B cell (primary cell): ENCODE data around the gene ALKAL2. TPM values are rescaled to one million over a fixed set of nuclear protein-coding genes. Genes with fewer than 3 reads are reported as not detected.

Experiments
- ATAC-seq: fragments of 200-7000 bp; cut with Tn5 transposase; one replicate; pipeline ENCODE4 v1.10.0; 2021; ENCODE audit warnings: low read depth, mild to moderate bottlenecking, moderate number of reproducible peaks, moderate library complexity
- CTCF ChIA-PET: fragments of 350-600 bp; sonication (Branson Sonifier 250); formaldehyde crosslinking; loops from one replicate; lab custom pipeline; 2021; ENCODE audit warnings: antibody characterized with exemption, inconsistent platforms; lab: Charles Lee
- POLR2A ChIA-PET: fragments of 350-600 bp; sonication (Branson Sonifier 250); formaldehyde crosslinking; loops from one replicate; lab custom pipeline; 2021; ENCODE audit warnings: antibody characterized with exemption; lab: Charles Lee
- DNase-seq: peaks from one replicate; pipeline ENCODE4 v3.0.0; 2013
- H2AFZ ChIP-seq: 2 replicates; pipeline ENCODE4 v1.6.1; 2012; ENCODE audit warnings: mild to moderate bottlenecking, low read depth, low read length; ENCODE audit not compliant: insufficient read depth, poor library complexity, severe bottlenecking
- H3K27ac ChIP-seq, 2 donors: 1 replicate in 1 of 2; 2 replicates in 1 of 2; pipeline ENCODE4 v1.5.1; 2012 to 2013; ENCODE audit warnings: low read length in 2 of 2, mild to moderate bottlenecking in 2 of 2, moderate library complexity in 1 of 2
- H3K27me3 ChIP-seq, 4 experiments: fragments of 200-600 bp in 1 of 4; sonication (generic) in 1 of 4; replicated peaks in 1 of 4; 1 replicate in 2 of 4; 2 replicates in 2 of 4; pipeline versions ENCODE4 v1.6.1 to v1.7.0; 2013 to 2016; ENCODE audit warnings: low read length in 3 of 4, mild to moderate bottlenecking in 2 of 4, mixed read lengths in 1 of 4, moderate library complexity in 1 of 4; ENCODE audit not compliant: insufficient read depth in 4 of 4, control insufficient read depth in 3 of 4; ENCODE audit errors: control extremely low read depth in 1 of 4
- H3K36me3 ChIP-seq, 2 experiments: replicated peaks in 1 of 2; 1 replicate in 1 of 2; 2 replicates in 1 of 2; pipeline versions ENCODE4 v1.6.1 to v1.7.1; 2013; ENCODE audit warnings: low read length in 1 of 2; ENCODE audit not compliant: insufficient read depth in 2 of 2, control insufficient read depth in 1 of 2; ENCODE audit errors: control extremely low read depth in 1 of 2, extremely low read depth in 1 of 2
- H3K4me1 ChIP-seq, 2 donors: fragments of 200-600 bp in 1 of 2; sonication (generic) in 1 of 2; 1 replicate in 1 of 2; 2 replicates in 1 of 2; pipeline versions ENCODE4 v1.5.1 to v1.6.1; 2013 to 2017; ENCODE audit warnings: low read length in 2 of 2; ENCODE audit not compliant: control insufficient read depth in 2 of 2, insufficient read depth in 2 of 2
- H3K4me2 ChIP-seq: replicated peaks from 2 replicates; pipeline ENCODE3; 2012; ENCODE audit warnings: mild to moderate bottlenecking, low read depth, low read length; ENCODE audit not compliant: poor library complexity, severe bottlenecking
- H3K4me3 ChIP-seq, 5 experiments: fragments of 200-600 bp in 1 of 5; sonication (generic) in 1 of 5; 1 replicate in 3 of 5; 2 replicates in 2 of 5; pipeline versions ENCODE4 v1.5.1 to v1.7.0; 2011 to 2016; ENCODE audit warnings: low read length in 4 of 5, mild to moderate bottlenecking in 4 of 5, low read depth in 2 of 5, control low read depth in 1 of 5, moderate library complexity in 1 of 5; ENCODE audit not compliant: insufficient read depth in 1 of 5; ENCODE audit errors: control extremely low read depth in 1 of 5, extremely low read depth in 1 of 5
- H3K79me2 ChIP-seq: fragments of 200-600 bp; sonication (generic); one replicate; pipeline ENCODE4 v1.6.0; 2016; ENCODE audit warnings: low read length; ENCODE audit not compliant: control insufficient read depth, insufficient read depth
- H3K9ac ChIP-seq: fragments of 200-600 bp; sonication (generic); 2 replicates; pipeline ENCODE4 v1.6.1; 2017; ENCODE audit warnings: mild to moderate bottlenecking, low read length, moderate library complexity
- H3K9me3 ChIP-seq, 3 donors: one replicate each; pipeline versions ENCODE4 v1.6.1 to v1.7.1; 2013; ENCODE audit warnings: low read length in 2 of 3; ENCODE audit not compliant: control insufficient read depth in 2 of 3, insufficient read depth in 1 of 3; ENCODE audit errors: control extremely low read depth in 1 of 3
- H4K20me1 ChIP-seq: 2 replicates; pipeline ENCODE4 v1.6.0; 2012; ENCODE audit warnings: mild to moderate bottlenecking, low read length; ENCODE audit not compliant: insufficient read depth, control insufficient read depth, poor library complexity, severe bottlenecking
- H3K27ac Mint-ChIP-seq: one replicate; pipeline ENCODE4 v1.8.0; 2021; ENCODE audit warnings: mixed read lengths
- H3K27me3 Mint-ChIP-seq: one replicate; pipeline ENCODE4 v1.8.0; 2021; ENCODE audit warnings: mixed read lengths
- H3K4me1 Mint-ChIP-seq: one replicate; pipeline ENCODE4 v1.8.0; 2021; ENCODE audit warnings: mixed read lengths
- H3K4me3 Mint-ChIP-seq: one replicate; pipeline ENCODE4 v1.8.0; 2021; ENCODE audit warnings: mixed read lengths
- H3K9me3 Mint-ChIP-seq: one replicate; pipeline ENCODE4 v1.8.0; 2022; ENCODE audit warnings: mixed read lengths; ENCODE audit not compliant: insufficient read depth
- CTCF ChIP-seq: fragments of 200-600 bp; IDR thresholded peaks from one replicate; pipeline ENCODE4 v1.8.0; 2022; ENCODE audit warnings: antibody characterized with exemption, mild to moderate bottlenecking
- EZH2 ChIP-seq: IDR thresholded peaks from 2 replicates; pipeline ENCODE4 v1.6.1; 2012; ENCODE audit warnings: borderline replicate concordance, low read depth, mild to moderate bottlenecking, moderate library complexity, low read length; ENCODE audit not compliant: insufficient read depth, poor library complexity, severe bottlenecking
- WGBS: methylation state at CpG from one replicate; pipeline ENCODE4 v1.1.5; 2013; ENCODE audit warnings: missing lambda C conversion rate; ENCODE audit not compliant: insufficient coverage; 5-methylcytosine and 5-hydroxymethylcytosine counted together
- intact Hi-C: fragments of 100-400 bp; cut with micrococcal nuclease; formaldehyde crosslinking; loops from one replicate; pipeline ENCODE4 v1.10.0; 2022
- polyA plus RNA-seq: library from polyadenylated mRNA; depleted of rRNA; stranded (reverse); fragments of >200 nt; gene quantifications from 2 replicates; pipeline ENCODE4 v1.2.3, GENCODE V29; 2012
- total RNA-seq, 2 donors: library from RNA; stranded (reverse); fragments of 120-200 nt in 1 of 2; gene quantifications; 1 replicate in 1 of 2; 2 replicates in 1 of 2; pipeline versions ENCODE4 v1.2.3 to v1.2.4, GENCODE V29; 2013 to 2022

Gene ALKAL2
- total and polyA plus RNA-seq, 2 donors (not counting 1 experiment from before 2014, with no cell fraction given): 0.79 to 5.3 TPM

- Mint-ChIP-seq H3K4me3 (no peak overlapping the region), H3K27ac (no peak overlapping the region), H3K9me3 (peaks cover 24% of the 10 kb centered on the region), H3K27me3 (peaks cover 16% of the 10 kb centered on the region), H3K4me1 (peaks cover 7% of the 10 kb centered on the region)
- Histone ChIP-seq H2AFZ (no peak overlapping the region), H3K4me1 (peaks cover 0 to 3% of the 10 kb centered on the region in 2 donors), H3K79me2 (no peaks in the 10 kb centered on the region), H4K20me1 (no peaks in the 10 kb centered on the region), H3K27me3 (no peaks in the 10 kb centered on the region), H3K4me3 (no peak overlapping the region), H3K27ac (no peak overlapping the region), H3K36me3 (no peaks in the 10 kb centered on the region), H3K4me2 (no peak overlapping the region), H3K9me3 (peaks cover 6 to 24% (median 20%) of the 10 kb centered on the region in 3 donors), H3K9ac (no peak overlapping the region)
- ChIA-PET CTCF (no interaction called here), POLR2A (no interaction called here)
- no peak for TF ChIP-seq EZH2
- TF ChIP-seq CTCF: no peak
- intact Hi-C loops: no loop called here
- ATAC-seq: no peak
- WGBS: 93% methylated on average over 4 of the region's 4 CpGs
- DNase-seq: no peak
Measured at GRCh38 chr2:336360-336759, 48.5 kb upstream of the ALKAL2 start.

- ChIA-PET CTCF (interaction anchor here (1.2 to 1.4 kb wide), 2 partner anchors 47 to 304 kb away, joined by 3 read pairs; no protein-coding TSS in a partner anchor), POLR2A (no interaction called here)
- TF ChIP-seq CTCF: no peak
- TF ChIP-seq EZH2: no peak
- Mint-ChIP-seq H3K4me1 (no peaks in the 10 kb centered on the region), H3K27me3 (peaks cover 20% of the 10 kb centered on the region), H3K27ac (no peak overlapping the region), H3K4me3 (no peak overlapping the region), H3K9me3 (peaks cover 18% of the 10 kb centered on the region)
- Histone ChIP-seq H2AFZ (no peak overlapping the region), H3K36me3 (no peaks in the 10 kb centered on the region), H4K20me1 (no peaks in the 10 kb centered on the region), H3K9me3 (peaks cover 5 to 11% (median 11%) of the 10 kb centered on the region in 3 donors), H3K4me2 (no peak overlapping the region), H3K4me3 (no peak overlapping the region), H3K4me1 (no peaks in the 10 kb centered on the region), H3K79me2 (no peaks in the 10 kb centered on the region), H3K9ac (no peak overlapping the region), H3K27ac (no peak overlapping the region), H3K27me3 (peaks cover 0 to 8% (median 3%) of the 10 kb centered on the region in 4 experiments)
- ATAC-seq: no peak
- no peak for DNase-seq
- intact Hi-C loops: no loop called here
- WGBS: no CpG with 5 or more reads among the region's 3 CpGs
Measured at GRCh38 chr2:332592-332991, 44.7 kb upstream of the ALKAL2 start.
